GM19395 (cell line): ENCODE results near the gene CHD1L.
A peak's percentile ranks its signal among the peaks of the same experiment; 100 is the strongest.
"Not testable (repeated sequence)": the region's sequence is repeated elsewhere in the genome, so short reads cannot be mapped to it uniquely, and the experiment has no call there.

ENCODE experiments used
- ATAC-seq: cut with Tn5 transposase; IDR thresholded peaks from one replicate; pipeline ENCODE4 v1.9.1; 2021; ENCODE audit warnings: mild to moderate bottlenecking, moderate library complexity; ENCODE audit not compliant: unreplicated experiment

Gene CHD1L

GRCh38 chr1:147231032-147231431, 11.5 kb upstream of the CHD1L start:
- not testable (repeated sequence) for ATAC-seq

GRCh38 chr1:147233903-147234302, 8.6 kb upstream of the CHD1L start:
- not testable (repeated sequence) for ATAC-seq

GRCh38 chr1:147235822-147236221, 6.7 kb upstream of the CHD1L start:
- no peak for ATAC-seq

GRCh38 chr1:147236448-147236847, 6.0 kb upstream of the CHD1L start:
- ATAC-seq: no peak

GRCh38 chr1:147236959-147237791, 5.3 kb upstream of the CHD1L start:
- ATAC-seq: no peak

GRCh38 chr1:147238053-147238902, 4.2 kb upstream of the CHD1L start:
- ATAC-seq: no peak

GRCh38 chr1:147238925-147239820, 3.3 kb upstream of the CHD1L start:
- ATAC-seq: no peak

- ATAC-seq: not testable (repeated sequence)
These were observed 2.3 kb upstream of the CHD1L start for GRCh38 chr1:147240131-147240721.

- no peak for ATAC-seq
These were observed 493 bp upstream of the CHD1L start for GRCh38 chr1:147241934-147242448.

GRCh38 chr1:147243228-147243685, 773 bp downstream of the CHD1L start:
- peak; percentile 31 for ATAC-seq

- no peak for ATAC-seq
These were observed 1.4 kb downstream of the CHD1L start for GRCh38 chr1:147243841-147244240.

- no peak for ATAC-seq
These were observed 2.6 kb downstream of the CHD1L start for GRCh38 chr1:147245129-147245528.

GRCh38 chr1:147245586-147246021, 3.1 kb downstream of the CHD1L start:
- ATAC-seq: no peak

- no peak for ATAC-seq
These were observed 3.7 kb downstream of the CHD1L start for GRCh38 chr1:147246044-147246690.

GRCh38 chr1:147246910-147247655, 4.6 kb downstream of the CHD1L start:
- no peak for ATAC-seq

GRCh38 chr1:147247656-147248238, 5.3 kb downstream of the CHD1L start:
- ATAC-seq: no peak

GRCh38 chr1:147252540-147252939, 10.1 kb downstream of the CHD1L start:
- no peak for ATAC-seq

- ATAC-seq: no peak
These were observed 18.5 kb downstream of the CHD1L start for GRCh38 chr1:147260956-147261355.
